NT2/D1 (cell line): ENCODE data around the gene SLC16A10.

Source experiments
- SUZ12 ChIP-seq: IDR thresholded peaks from 2 replicates; pipeline ENCODE4 v1.6.1; 2011; ENCODE audit not compliant: insufficient read length, insufficient read depth; ENCODE audit errors: extremely low read depth
- YY1 ChIP-seq: IDR thresholded peaks from 2 replicates; pipeline ENCODE4 v1.6.1; 2011; ENCODE audit not compliant: insufficient read length, insufficient read depth

DNA sequence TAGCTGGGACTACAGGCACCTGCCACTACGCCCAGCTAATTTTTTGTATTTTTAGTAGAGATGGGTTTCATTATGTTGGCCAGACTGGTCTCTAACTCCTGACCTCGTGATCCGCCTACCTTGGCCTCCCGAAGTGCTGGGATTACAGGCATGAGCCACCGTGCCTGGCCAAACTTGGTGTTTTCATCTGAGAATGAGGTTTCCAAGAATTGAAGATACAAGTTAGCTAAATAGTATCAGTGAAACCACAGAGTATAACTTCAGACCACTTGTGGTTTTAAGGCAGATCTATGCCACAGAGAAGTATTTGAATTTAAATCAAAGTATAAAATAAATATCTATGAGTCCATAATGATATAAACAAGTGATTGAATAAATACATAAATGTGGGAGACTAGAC lies 70.1 kb downstream of the SLC16A10 start:
- TF ChIP-seq YY1 (no peak), SUZ12 (no peak)
